ENCODE measurements around the gene PTCD2.
A peak's percentile ranks its signal among the peaks of the same experiment; 100 is the strongest.
"Not testable (repeated sequence)": the region's sequence is repeated elsewhere in the genome, so short reads cannot be mapped to it uniquely, and the experiment has no call there.

PTCD2 gene

GRCh38 chr5:72298136-72298535 lies 22.0 kb upstream of the PTCD2 start:
- DNase-seq (ENCODE audit: low spot score) = not testable (repeated sequence)

GRCh38 chr5:72298711-72299110 lies 21.5 kb upstream of the PTCD2 start:
- DNase-seq (ENCODE audit: low spot score) = no peak

DNA sequence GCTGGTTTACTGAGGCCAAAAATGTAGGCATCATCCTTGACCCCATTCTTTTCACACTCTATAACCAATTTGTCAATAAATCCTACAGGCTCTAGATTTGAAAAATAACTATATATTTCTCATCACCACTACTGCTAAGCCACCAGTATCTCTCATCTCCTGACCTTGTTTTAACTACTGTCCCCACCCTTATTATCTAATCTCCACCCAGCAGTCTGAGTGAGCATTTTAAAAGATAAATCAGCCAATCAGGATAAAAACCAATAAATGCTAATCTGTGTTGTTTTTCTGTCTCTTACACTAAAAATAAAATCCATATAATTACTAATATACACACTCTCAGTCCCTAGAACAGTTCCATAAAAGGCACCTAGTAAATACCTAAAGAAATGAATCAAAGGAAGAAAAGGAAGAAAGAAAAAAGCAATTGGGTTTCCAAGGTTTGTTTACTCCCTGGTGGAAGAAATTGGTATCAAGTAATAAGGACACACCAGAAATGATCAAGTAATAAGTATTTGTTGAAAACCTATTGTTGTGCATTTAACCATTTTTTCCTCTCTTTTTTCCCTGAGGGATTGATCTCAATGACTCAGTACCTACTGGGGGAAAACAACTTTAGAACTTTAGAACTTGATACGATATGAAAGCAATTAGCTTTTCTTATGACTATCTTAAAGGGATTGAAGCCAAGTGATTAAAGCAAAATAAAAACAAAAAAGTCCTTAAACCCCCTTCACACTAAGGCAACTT lies 19.4 kb upstream of the PTCD2 start:
- no peak for DNase-seq (ENCODE audit: low spot score)

DNA sequence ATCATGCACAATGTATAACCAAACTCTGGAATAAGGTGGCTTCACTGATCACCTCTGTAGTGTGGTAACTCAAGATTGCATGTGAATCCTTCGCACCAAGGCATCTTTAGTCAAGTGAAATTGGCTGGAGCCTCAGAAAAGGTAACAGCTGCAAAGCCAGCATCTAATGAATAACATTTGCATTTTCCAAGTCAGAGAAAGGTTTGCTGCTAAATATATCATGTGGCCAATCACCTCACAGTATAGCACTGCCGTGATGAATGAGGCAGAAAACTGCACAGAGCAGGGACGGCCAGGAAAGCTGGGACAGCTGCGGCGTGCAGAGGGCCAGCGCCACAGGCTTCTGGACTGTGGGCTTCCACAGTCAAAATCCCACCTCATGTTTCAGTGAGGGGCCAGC lies 18.6 kb upstream of the PTCD2 start:
- no peak for DNase-seq (ENCODE audit: low spot score)

- no peak for DNase-seq (ENCODE audit: low spot score)
These were observed 18.0 kb upstream of the PTCD2 start for GRCh38 chr5:72302171-72302570.

DNA sequence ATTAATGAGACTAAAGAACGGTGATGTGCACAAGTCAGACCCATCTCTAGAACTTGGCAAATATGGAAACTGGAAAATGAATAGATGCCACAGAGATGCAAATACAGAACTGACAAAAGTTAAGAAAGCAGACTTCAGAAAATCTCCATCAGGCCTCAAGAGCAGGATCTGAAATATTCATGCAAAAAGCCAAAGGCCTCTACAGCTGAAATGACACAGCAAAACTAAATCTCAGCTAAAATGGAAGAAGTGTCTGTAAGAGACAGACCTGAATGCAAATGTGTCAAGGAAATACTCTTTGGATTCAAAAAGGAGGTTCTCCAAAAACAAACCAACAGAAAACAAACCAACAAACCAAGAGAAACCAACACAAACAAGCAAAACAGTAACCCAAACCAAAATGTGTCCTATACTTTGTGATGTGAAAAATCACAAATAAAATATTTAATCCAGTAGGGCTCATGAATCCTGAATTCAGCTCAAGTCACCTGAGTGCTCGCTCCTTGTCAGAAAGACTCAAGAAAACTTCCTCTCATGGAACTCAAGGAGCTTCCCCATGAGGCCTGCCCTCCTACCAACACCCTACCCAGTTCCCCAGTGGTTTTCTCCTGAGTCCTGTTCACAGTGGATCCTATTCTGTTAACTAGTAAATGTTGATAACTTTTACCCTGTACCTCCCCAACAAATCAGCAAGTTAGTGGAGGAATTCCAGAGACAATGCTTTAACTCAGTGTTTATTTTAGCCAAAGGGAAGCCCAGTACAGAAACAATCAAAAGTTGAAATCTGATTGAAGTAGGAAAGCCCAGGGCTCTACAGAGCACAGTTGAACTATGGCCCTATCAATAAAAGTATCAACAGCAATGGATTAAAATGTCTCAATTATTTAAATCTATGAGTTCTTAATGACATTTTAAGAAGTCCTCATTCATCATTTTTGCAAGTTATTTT lies 14.7 kb upstream of the PTCD2 start:
- no peak for DNase-seq (ENCODE audit: low spot score)

DNA sequence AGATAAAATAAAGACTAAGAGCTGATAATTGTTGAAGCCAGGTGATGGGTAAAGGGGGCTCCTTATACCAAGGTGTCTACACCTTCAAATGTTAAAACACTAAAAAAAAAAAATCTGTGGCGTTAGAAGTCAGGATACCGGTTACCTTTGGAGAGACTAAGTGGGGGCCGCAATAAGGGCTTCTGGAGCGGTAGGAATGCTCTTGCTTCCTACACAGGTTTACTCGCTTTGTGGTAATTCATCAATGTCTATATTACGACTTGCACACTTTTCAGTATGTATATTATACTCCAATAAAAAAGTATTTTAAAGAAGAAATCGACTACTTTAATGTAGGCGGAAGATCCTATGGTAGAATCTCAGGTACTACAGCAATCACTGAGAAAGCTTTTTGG lies 12.6 kb upstream of the PTCD2 start:
- no peak for DNase-seq (ENCODE audit: low spot score)

- DNase-seq (ENCODE audit: low spot score) = peak; percentile 98
These were observed 12.0 kb upstream of the PTCD2 start for GRCh38 chr5:72307968-72308852.

DNA sequence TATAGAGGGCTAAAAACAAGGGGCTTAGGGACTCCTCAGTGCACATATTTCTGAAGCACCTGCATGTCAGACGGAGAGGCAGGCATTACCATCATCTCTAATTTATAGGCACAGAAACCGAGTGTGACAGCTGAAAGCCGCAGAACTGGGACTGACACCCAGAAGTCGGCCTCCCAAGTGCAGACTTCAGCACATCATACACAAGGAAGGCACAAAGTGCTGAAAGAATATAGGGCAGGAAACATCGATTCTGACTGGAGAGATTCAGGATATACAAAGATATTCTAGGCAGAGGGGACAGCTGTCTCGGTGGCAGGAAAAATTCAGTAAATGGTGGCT lies 11.4 kb upstream of the PTCD2 start:
- DNase-seq (ENCODE audit: low spot score) = no peak

DNA sequence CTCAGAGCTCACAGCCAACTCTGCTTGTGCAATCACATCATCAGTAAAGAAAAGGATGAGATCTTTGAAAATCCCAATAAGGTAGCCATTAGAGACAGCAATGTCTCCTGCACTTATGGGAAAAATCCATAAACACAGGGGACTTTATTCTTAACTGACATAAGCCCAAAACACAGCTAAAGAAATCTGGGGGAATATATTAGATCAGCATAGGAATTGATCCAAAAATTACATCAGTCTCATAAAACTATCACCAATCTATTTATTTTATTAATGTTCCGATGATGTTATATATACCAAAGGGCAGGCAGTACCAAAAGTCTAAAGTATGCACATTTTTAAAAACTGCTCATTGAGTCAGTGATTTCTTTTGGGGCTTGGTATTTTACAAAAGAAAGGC lies 7.0 kb upstream of the PTCD2 start:
- DNase-seq (ENCODE audit: low spot score) = no peak

- DNase-seq (ENCODE audit: low spot score) = no peak
These were observed 5.5 kb upstream of the PTCD2 start for GRCh38 chr5:72314571-72315172.

DNA sequence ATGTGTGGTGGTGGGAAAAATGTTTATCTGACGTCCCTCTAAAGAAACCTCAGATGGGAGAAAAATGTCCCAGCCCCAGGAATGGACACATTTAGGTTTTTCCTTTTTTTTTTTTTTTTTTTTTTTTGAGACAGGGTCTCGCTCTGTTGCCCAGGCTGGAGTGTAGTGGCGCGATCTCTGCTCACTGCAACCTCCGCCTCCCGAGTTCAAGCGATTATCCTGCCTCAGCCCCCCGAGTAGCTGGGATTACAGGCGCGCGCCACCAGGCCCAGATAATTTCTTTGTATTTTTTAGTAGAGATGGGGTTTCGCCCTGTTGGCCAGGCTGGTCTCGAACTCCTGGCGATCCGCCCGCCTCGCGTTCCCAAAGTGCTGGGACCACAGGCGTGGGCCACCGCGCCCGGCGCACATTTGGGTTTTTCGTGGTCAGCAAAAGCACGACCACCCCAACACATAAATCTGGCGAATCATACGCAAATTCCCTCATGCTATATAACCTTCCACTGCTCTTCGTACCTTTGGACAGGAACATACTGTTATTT lies 668 bp upstream of the PTCD2 start:
- DNase-seq (ENCODE audit: low spot score) = not testable (repeated sequence)

DNA sequence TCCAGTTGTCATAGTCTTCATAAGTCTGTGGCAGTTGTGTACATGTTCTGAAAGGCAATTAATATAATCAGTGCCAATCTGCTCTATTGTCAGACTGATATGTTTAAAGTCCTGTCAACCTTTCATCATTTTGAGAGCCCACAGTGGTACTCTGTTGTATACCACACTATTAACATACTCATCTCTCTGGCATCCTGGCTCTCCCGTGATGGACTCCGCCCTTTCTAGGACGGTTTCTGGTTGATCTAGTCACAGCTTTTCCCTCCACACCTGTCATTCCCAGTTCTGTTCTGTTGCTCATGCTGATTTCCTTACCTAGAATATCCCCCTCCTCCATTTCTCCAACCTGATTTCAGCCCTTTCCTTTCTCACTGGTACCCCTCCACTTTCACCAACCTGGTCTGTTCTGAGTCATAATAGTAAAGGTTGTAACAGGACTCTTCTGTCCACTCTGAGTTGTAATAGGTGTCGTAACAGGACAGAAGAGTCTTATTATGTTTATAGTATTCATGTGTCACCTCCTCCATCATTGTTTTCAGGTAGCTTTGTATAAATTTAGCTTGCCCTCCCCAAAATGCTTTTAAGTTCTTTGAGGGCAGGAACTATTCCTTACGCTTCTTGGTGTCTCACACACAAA lies 4.1 kb downstream of the PTCD2 start:
- no peak for DNase-seq (ENCODE audit: low spot score)

GRCh38 chr5:72325566-72326305 lies 5.6 kb downstream of the PTCD2 start:
- no peak for DNase-seq (ENCODE audit: low spot score)

DNA sequence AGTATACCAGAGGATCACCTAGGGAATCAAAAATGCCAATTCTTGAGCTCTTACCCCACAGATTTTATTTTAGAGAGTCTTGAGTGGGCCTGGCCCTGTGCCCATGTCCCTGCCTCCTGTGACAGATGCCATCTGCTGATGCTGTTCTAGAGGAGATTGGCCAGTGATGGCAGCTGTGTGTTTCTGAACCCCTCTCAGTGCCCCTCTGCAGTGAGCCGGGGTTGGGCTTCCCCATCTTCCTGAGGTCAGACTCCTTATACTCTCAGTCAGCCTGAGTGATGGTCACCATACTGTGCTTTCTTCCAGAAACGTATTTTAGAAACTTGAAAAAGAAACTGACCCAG lies 6.1 kb downstream of the PTCD2 start:
- no peak for DNase-seq (ENCODE audit: low spot score)

- no peak for DNase-seq (ENCODE audit: low spot score)
These were observed 8.0 kb downstream of the PTCD2 start for GRCh38 chr5:72328172-72328571.

- no peak for DNase-seq (ENCODE audit: low spot score)
These were observed 10.5 kb downstream of the PTCD2 start for GRCh38 chr5:72330712-72331111.

GRCh38 chr5:72337159-72337558 lies 17.0 kb downstream of the PTCD2 start:
- no peak for DNase-seq (ENCODE audit: low spot score)

DNA sequence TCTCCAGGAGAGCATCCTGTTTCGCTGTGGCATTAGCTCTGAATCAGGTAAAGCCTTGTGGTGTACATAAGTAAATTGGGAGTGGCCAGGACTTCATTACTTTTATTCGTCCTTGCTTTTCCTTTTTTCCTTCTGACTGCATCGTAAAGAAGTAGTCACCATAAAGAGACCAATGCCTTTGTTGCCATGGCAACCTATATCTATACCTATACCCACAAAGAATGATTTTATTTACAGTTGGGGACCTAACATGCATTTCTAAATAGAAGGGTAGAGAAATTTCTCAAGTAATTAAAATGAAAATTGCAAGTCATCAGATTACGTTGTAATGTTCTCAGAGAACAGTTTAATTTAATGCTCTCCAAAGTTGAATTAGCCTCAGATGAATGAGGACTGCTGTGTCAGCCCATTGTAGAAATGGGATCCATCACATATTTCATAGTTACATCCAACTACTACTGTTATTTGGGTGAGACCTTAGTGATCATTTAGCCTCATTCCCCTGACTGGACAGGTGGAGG lies 18.6 kb downstream of the PTCD2 start:
- DNase-seq (ENCODE audit: low spot score) = no peak

DNA sequence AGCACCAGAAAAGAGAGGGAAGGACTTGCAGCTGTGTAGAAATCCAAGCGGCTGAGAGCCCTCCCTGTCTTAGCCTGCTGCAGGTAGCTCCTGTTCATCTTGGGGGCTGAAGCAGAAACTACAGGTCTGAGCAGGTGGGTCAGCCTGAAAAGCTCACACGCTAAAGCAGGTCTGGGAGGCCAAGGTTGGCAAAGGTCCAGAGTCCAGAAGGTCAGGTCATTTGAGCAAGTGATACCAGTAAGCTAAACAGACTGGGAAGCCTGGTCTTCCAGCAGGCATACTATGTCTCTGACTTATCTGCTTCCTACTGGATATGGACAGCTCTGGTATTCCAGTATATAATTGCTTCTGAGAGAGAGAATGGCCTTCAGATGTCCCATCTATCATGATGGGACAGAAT lies 26.2 kb downstream of the PTCD2 start:
- no peak for DNase-seq (ENCODE audit: low spot score)

Measured in left forelimb (tissue), 1 donor.